Transverse colon (tissue), 4 donors: ENCODE data around the gene B2M. TPM values are rescaled to one million over a fixed set of nuclear protein-coding genes. Genes with fewer than 3 reads are reported as not detected.
"Not testable (repeated sequence)": the region's sequence is repeated elsewhere in the genome, so short reads cannot be mapped to it uniquely, and the experiment has no call there.

Source experiments
- DNase-seq: peaks from one replicate; pipeline ENCODE4 v3.0.0-alpha.2; 2019
- H3K27ac ChIP-seq, 4 donors: fragments of 200-600 bp; sonication (generic); 2 replicates each; pipeline ENCODE4 v1.5.1; 2016 to 2018; ENCODE audit warnings: inconsistent platforms in 4 of 4
- H3K27me3 ChIP-seq: fragments of 200-600 bp; sonication (generic); 2 replicates; pipeline ENCODE4 v1.5.1; 2017; ENCODE audit warnings: inconsistent platforms
- H3K36me3 ChIP-seq, 4 donors: fragments of 200-600 bp; sonication (generic); 2 replicates each; pipeline ENCODE4 v1.5.1; 2017 to 2019; ENCODE audit warnings: inconsistent platforms in 4 of 4
- H3K4me1 ChIP-seq, 4 donors: fragments of 200-600 bp; sonication (generic); 2 replicates each; pipeline ENCODE4 v1.5.1; 2017 to 2020; ENCODE audit warnings: inconsistent platforms in 4 of 4
- H3K4me3 ChIP-seq, 4 donors: fragments of 200-600 bp; sonication (generic); 1 replicate in 1 of 4; 2 replicates in 3 of 4; pipeline versions ENCODE4 v1.5.1 to v1.6.1; 2017 to 2019; ENCODE audit warnings: inconsistent platforms in 4 of 4
- H3K9me3 ChIP-seq, 2 donors: fragments of 200-600 bp; sonication (generic); 2 replicates each; pipeline ENCODE4 v1.5.1; 2017 to 2019; ENCODE audit warnings: inconsistent platforms in 2 of 2
- EP300 ChIP-seq: sonication (generic); formaldehyde crosslinking; IDR thresholded peaks from one replicate; pipeline ENCODE4 v1.6.1; 2017; ENCODE audit warnings: antibody characterized with exemption, low read depth
- POLR2A ChIP-seq: fragments of 450-650 bp; IDR thresholded peaks from one replicate; pipeline ENCODE4 v1.6.1; 2016; ENCODE audit warnings: antibody characterized with exemption, mild to moderate bottlenecking, moderate library complexity
- POLR2AphosphoS5 ChIP-seq, 3 donors: sonication (generic); formaldehyde crosslinking; IDR thresholded peaks; one replicate each; pipeline ENCODE4 v1.6.1; 2016; ENCODE audit warnings: antibody characterized with exemption in 3 of 3
- WGBS, 2 donors: methylation state at CpG; one replicate each; pipeline ENCODE4 v1.1.5; 2018; ENCODE audit warnings: low coverage in 1 of 2; 5-methylcytosine and 5-hydroxymethylcytosine counted together
- in situ Hi-C, 4 donors: fragments of 200-750 bp; cut with MboI; loops; one replicate each; pipeline versions ENCODE4 v1.15.0 to v1.15.1; 2017; ENCODE audit warnings: low sequenced_read_pairs in 3 of 4, low pct_ligation_motif_present in 1 of 4, low pct_unique_long_range_greater_than_20kb in 1 of 4
- intact Hi-C: fragments of 100-400 bp; cut with DNase I; formaldehyde crosslinking; loops from one replicate; pipeline ENCODE4 v1.15.1; 2023; ENCODE audit warnings: low total_unique reads
- total RNA-seq, 4 donors: library from RNA; depleted of rRNA; stranded (reverse); fragments of >200 nt; gene quantifications; one replicate each; pipeline ENCODE4 v1.1.0, GENCODE V29; 2016
- TF ChIP-seq, protein P1 (sequence below), 5 experiments: fragments of 200-600 bp in 3 of 5; fragments of 450-650 bp in 2 of 5; sonication (generic) in 3 of 5; IDR thresholded peaks; 1 replicate in 2 of 5; 2 replicates in 3 of 5; pipeline ENCODE4 v1.5.1; 2016 to 2017; ENCODE audit warnings: antibody characterized with exemption in 5 of 5, inconsistent platforms in 3 of 5, mild to moderate bottlenecking in 2 of 5, moderate library complexity in 1 of 5

The B2M gene
- total RNA-seq, 4 donors from 2014 or later, result 1,352 to 7,131 (median 5,706) TPM

DNA sequence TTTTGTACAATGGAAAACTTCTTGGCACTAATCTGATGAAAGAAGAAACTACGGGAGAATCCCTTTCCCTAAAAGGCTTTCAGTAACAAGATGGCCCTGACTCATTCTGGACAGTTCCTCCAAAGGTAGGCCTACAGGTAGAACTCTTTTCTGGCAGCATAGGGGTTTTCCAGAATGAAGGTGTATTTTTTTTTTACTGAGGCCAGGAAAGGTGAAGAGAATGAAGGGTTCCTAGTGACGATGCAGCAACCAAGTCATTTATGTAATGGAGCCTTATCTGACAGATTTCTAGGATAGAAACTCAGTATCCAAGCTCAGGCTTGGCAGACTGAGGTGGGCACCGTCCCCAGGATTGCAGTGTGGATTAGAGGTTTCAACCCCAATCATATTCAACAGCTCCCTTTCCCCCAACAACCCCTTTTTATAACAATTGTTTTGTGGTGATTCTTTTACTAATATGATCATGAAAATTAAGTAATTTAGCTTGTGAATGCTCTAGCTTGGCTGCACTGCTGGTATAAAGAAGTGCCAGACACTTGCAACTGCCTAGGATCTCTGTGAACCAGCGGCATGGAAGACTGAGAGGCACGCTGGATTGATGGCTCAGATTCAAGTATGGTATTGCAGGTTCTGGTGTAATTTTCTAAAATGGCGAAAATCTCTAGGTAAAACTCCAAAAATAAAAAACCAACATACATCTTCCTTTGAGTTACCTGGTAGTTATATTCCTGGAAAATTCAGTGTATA lies 16.3 kb downstream of the B2M start:
- H3K36me3 ChIP-seq, result no peaks in the 10 kb centered on the region
- in situ Hi-C loops, result no loop called here
- peaks cover 12 to 57% (median 29%) of the 10 kb centered on the region in 4 donors for H3K4me1 ChIP-seq
- H3K9me3 ChIP-seq, result no peaks in the 10 kb centered on the region
- 74 to 83% methylated on average over 3 to 6 of the region's 6 CpGs for WGBS, 2 donors
- H3K27me3 ChIP-seq, result no peaks in the 10 kb centered on the region
- H3K4me3 ChIP-seq, result peak overlapping the region in 1 of 4 donors; percentile 89
- H3K27ac ChIP-seq, result peak overlapping the region; percentile 98 to 99 (median 98)
- intact Hi-C loops, result loop anchor here (1.0 kb wide), 1 partner anchor 16 kb away; the partner anchor contains the start of genes B2M and PATL2
- TF ChIP-seq POLR2AphosphoS5 (IDR thresholded peaks at IDR 0.05), result no peak
- TF ChIP-seq, protein P1, sequence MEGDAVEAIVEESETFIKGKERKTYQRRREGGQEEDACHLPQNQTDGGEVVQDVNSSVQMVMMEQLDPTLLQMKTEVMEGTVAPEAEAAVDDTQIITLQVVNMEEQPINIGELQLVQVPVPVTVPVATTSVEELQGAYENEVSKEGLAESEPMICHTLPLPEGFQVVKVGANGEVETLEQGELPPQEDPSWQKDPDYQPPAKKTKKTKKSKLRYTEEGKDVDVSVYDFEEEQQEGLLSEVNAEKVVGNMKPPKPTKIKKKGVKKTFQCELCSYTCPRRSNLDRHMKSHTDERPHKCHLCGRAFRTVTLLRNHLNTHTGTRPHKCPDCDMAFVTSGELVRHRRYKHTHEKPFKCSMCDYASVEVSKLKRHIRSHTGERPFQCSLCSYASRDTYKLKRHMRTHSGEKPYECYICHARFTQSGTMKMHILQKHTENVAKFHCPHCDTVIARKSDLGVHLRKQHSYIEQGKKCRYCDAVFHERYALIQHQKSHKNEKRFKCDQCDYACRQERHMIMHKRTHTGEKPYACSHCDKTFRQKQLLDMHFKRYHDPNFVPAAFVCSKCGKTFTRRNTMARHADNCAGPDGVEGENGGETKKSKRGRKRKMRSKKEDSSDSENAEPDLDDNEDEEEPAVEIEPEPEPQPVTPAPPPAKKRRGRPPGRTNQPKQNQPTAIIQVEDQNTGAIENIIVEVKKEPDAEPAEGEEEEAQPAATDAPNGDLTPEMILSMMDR (IDR thresholded peaks at IDR 0.05), result no peak
- no peak for TF ChIP-seq POLR2A
- TF ChIP-seq EP300, result no peak
- DNase-seq, result no peak

DNA sequence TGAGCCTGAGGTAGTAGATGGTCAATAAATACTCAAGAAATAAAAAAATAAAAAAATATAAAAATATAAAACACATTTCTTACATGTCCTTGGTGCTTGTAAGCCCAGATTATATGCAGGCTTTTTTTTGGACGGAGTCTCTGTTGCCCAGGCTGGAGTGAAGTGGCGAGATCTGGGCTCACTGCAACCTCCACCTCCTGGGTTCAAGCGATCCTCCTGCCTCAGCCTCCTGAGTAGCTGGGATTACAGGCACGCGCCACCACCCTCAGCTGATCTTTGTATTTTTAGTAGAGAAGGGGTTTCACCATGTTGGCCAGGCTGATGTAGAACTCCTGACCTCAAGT lies 16.9 kb downstream of the B2M start:
- peak overlapping the region in 3 of 4 donors; percentile 56 to 89 (median 62) for H3K4me3 ChIP-seq
- H3K4me1 ChIP-seq, result peaks cover 12 to 57% (median 29%) of the 10 kb centered on the region in 4 donors
- H3K9me3 ChIP-seq, H3K27me3 ChIP-seq, H3K36me3 ChIP-seq, in situ Hi-C loops, DNase-seq: not testable (repeated sequence)
- intact Hi-C loops, result loop anchor here (1.0 kb wide), 1 partner anchor 17 kb away; the partner anchor contains the start of genes B2M and PATL2
- WGBS, 2 donors, result 67 to 83% methylated on average over 1 to 5 of the region's 5 CpGs
- peak overlapping the region; percentile 98 to 99 (median 98) for H3K27ac ChIP-seq

DNA sequence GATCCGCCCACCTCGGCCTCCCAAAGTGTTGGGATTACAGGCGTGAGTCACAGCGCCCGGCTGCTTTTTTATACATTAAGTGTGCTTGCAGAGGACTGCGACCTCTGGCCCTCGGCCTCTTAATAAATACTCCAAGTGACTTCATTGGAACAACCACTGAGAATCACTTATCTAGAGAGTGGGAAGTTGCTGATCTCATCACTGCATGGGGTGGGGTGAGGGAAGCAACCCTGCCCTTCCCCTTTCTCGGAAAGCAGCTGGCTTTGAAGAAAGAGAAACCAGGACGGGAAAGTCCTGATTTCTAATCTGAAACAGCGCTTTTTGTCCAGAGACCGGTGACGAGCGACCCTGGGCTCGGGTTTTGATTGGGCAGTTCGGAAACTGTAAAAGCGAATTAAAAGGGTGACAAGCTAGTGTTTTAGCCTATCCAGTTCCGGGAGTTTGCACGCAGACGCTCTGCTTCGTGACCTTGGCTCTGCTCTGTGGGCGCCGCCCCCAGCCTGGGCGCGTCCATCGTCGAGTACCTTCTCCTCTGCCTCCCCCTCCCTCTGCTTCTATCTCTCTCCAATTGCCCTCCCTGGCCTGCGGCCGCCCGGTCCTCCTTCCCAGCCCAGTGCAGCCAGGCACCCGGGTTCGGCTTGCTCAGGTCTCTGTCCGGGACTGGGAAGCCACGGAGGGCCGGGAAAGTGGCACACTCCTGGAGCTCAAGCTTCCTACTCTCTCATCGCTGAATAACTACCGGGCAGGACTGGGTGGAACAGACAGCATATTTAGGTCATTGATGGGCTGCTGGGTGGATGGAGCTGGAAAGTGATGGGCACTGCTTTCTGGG lies 17.5 kb downstream of the B2M start:
- Histone ChIP-seq H3K4me1 (peaks cover 12 to 57% (median 29%) of the 10 kb centered on the region in 4 donors), H3K9me3 (no peaks in the 10 kb centered on the region), H3K36me3 (no peaks in the 10 kb centered on the region), H3K27me3 (no peaks in the 10 kb centered on the region), H3K27ac (peak overlapping the region; percentile 98 to 99 (median 98)), H3K4me3 (peak overlapping the region; percentile 56 to 89 (median 70))
- intact Hi-C loops, result loop anchor here (1.0 kb wide), 1 partner anchor 17 kb away; the partner anchor contains the start of genes B2M and PATL2
- TF ChIP-seq EP300 (peak; percentile 84), POLR2AphosphoS5 (IDR thresholded peaks at IDR 0.05) (peak; percentile 90 to 98 (median 98)), POLR2A (peak; percentile 99)
- TF ChIP-seq, protein P1 (IDR thresholded peaks at IDR 0.05), result no peak
- in situ Hi-C loops, result no loop called here
- DNase-seq, result peak; percentile 97
- WGBS, 2 donors, result 0 to 1% methylated on average over 18 to 36 of the region's 36 CpGs

GRCh38 chr15:44729408-44730127 lies 18.3 kb downstream of the B2M start:
- no peaks in the 10 kb centered on the region for H3K27me3 ChIP-seq
- in situ Hi-C loops (loop anchor here in 3 of 4 donors (10.0 kb wide), 2 partner anchors 65 to 135 kb away; partner anchors contain the start of gene SPG11 (in 3 of the 3)), intact Hi-C loops (no loop called here)
- H3K36me3 ChIP-seq, result no peaks in the 10 kb centered on the region
- peak overlapping the region; percentile 56 to 89 (median 70) for H3K4me3 ChIP-seq
- H3K4me1 ChIP-seq, result peaks cover 12 to 56% (median 29%) of the 10 kb centered on the region in 4 donors
- H3K9me3 ChIP-seq, result no peaks in the 10 kb centered on the region
- WGBS, 2 donors, result 3 to 38% methylated on average over 3 to 21 of the region's 21 CpGs
- peak; percentile 63 for DNase-seq
- peak overlapping the region; percentile 98 to 99 (median 98) for H3K27ac ChIP-seq
- TF ChIP-seq, protein P1 (IDR thresholded peaks at IDR 0.05), result no peak
- TF ChIP-seq POLR2A (no peak), POLR2AphosphoS5 (IDR thresholded peaks at IDR 0.05) (no peak), EP300 (no peak)
